NCI-H526 treated with DMSO at 0.1 percent for 48 hours (cell line): ENCODE measurements around the gene LRFN2.

Experiments used
- DNase-seq: peaks from one replicate; lab custom pipeline; 2025; lab: John Stamatoyannopoulos, UW

LRFN2 gene

GRCh38 chr6:40349123-40349900 is 237.9 kb downstream of the LRFN2 start:
- no peak for DNase-seq

- DNase-seq = no peak
These were observed 238.6 kb downstream of the LRFN2 start for GRCh38 chr6:40348591-40348990.

GRCh38 chr6:40347571-40348011 is 239.6 kb downstream of the LRFN2 start:
- DNase-seq = no peak

GRCh38 chr6:40346246-40346645 is 240.9 kb downstream of the LRFN2 start:
- DNase-seq = no peak

GRCh38 chr6:40344566-40345167 is 242.5 kb downstream of the LRFN2 start:
- DNase-seq = no peak

GRCh38 chr6:40343877-40344565 is 243.1 kb downstream of the LRFN2 start:
- DNase-seq = no peak

- no peak for DNase-seq
These were observed 243.8 kb downstream of the LRFN2 start for GRCh38 chr6:40343318-40343876.

- no peak for DNase-seq
These were observed 244.4 kb downstream of the LRFN2 start for GRCh38 chr6:40342723-40343122.

GRCh38 chr6:40341726-40342125 is 245.4 kb downstream of the LRFN2 start:
- no peak for DNase-seq
